HG03354 (cell line): ENCODE data around the gene MAJIN.

Experiments used
- ATAC-seq: cut with Tn5 transposase; IDR thresholded peaks from one replicate; pipeline ENCODE4 v1.9.1; 2021; ENCODE audit warnings: mild to moderate bottlenecking; ENCODE audit not compliant: unreplicated experiment, poor library complexity, severe bottlenecking

The MAJIN gene

DNA sequence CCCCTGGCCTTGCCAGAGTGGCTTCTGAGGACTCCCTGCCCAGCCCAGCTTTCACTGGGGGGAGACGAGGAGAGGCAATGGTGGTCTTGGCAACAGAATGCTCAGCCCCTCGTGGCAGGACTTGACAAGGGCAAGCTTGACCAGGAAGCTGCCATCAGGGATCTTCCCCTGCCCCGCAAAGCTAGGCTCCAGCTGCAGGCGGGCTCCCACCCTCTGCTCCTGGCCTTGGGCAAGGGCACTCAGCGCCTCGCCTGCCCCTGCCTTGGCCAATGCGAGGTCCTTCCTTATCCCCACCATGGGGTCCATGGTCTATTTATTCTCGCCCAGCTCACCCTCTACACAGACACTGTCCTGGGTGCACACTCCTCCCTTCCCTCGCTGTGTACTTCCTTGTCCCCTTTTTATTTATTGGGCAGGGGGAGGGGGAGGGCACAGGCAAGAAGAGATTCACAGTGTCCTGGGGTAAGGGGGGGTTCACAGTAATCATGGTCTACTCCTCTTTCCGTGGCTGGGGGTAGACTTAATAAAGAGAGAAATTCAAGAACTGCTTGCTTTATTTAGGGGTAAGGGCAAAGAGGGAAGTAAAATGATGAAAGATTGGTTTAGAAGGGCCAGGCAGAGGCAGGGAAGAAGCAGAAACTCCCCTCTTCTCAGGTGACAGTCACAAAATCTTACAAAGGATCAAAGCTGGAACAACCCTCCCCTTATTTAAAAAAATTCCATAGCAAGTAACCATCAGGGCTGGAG lies 37.8 kb downstream of the MAJIN start:
- ATAC-seq: no peak

DNA sequence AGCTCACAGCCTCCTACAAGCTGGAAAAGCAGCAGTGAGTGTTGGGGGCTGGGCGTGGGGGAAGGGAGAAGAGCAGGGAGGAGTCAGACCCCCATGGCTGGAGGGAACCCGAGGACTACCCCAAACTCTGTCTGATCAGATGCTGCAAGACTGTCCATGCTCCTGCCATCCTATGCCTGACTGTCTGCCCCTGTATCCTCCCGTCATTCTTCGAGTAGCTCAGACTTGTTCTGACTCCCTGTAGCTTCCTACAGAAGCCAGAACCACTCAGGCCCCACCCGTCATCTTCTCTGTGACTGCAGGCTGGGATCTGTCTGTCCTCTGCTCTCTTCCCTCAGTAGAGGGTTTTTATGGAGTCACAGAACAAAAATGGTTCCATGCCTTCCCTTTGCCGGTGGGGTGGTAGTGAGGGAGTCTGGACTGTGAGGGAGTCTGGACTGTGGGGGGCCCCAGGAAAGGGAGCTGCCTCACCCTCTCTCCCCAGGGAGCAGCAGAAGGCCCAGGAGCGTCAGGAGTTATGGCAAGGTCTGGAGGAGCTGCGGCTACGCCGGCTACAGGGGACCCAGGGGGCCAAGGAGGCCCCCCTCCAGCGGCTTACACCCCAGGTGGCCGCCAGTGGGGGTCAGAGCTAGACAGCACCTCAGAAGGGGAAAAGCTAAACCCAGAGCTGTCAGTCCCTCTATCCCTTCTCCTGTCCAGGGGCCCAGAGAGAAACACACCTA lies 38.5 kb downstream of the MAJIN start:
- no peak for ATAC-seq

GRCh38 chr11:64932324-64932723 lies 39.6 kb downstream of the MAJIN start:
- no peak for ATAC-seq

DNA sequence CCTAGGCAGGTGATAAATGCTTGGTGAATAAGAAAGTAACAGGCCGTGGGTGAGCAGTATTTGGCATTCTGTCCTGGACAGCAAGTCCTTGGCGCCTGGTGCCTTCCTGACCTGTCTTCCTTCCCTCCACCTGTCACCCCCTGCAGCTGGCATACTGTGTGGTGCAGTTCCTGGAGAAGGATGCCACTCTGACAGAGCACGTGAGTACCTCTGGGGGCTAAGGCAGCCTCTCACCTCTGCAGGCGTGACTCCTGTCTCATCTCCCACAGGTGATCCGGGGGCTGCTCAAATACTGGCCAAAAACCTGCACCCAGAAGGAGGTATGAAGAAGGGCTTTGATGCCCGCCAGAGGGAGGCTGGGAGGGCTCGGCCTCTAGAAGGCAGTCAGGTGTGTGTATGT lies 40.6 kb downstream of the MAJIN start:
- ATAC-seq: no peak

DNA sequence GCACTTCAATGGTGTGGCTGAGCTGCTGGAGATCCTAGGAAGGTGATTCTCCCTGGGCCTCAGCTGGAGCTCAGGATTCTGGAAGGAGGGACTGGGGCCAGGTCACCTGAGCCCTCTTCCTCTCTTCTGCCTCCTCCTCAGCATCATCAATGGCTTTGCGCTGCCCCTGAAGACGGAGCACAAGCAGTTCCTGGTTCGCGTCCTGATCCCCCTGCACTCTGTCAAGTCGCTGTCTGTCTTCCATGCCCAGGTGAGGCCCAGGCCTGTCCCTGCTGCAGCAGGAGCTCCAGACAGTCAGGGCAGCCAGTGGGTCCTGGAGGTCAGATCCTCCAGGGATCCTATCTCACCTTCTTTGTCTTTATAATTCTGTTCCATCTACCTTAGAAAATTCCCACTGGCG lies 41.6 kb downstream of the MAJIN start:
- no peak for ATAC-seq

- no peak for ATAC-seq
These were observed 42.3 kb downstream of the MAJIN start for GRCh38 chr11:64929625-64930024.

DNA sequence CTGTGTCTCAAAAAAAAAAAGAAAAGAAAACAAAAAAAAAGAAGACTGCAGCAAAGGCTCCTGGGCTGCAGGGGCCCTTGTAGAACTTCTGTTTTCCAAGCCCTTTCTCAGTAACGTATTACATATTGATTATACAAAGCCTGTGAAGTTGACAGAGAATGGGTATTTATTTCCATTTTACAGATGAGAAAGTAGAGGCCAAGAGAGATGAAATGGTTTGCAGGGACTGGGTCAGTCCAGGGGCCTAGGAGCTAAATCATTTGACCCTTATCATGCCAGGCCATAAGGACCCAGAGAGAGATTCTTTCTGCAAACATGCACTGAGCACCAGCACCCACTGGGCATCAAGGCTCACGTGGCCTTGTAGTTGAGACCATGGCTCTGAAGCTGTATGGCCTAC lies 43.0 kb downstream of the MAJIN start:
- no peak for ATAC-seq

DNA sequence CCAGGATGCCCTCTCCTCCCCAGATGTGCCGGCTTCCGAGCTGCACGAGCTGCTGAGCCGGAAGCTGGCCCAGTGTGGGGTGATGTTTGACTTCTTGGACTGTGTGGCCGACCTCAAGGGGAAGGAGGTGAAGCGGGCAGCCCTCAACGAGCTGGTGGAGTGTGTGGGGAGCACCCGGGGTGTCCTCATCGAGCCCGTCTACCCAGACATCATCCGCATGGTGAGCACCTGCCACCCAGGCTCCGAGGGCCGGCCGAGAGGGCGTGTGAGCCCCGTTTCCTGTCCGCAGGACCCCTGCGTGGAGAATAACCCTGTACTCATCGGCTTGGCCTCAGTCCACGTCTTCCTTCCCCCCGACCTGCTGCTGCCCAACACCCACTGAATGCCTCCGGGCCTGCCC lies 45.2 kb downstream of the MAJIN start:
- ATAC-seq: no peak

- no peak for ATAC-seq
These were observed 46.1 kb downstream of the MAJIN start for GRCh38 chr11:64925536-64926436.

DNA sequence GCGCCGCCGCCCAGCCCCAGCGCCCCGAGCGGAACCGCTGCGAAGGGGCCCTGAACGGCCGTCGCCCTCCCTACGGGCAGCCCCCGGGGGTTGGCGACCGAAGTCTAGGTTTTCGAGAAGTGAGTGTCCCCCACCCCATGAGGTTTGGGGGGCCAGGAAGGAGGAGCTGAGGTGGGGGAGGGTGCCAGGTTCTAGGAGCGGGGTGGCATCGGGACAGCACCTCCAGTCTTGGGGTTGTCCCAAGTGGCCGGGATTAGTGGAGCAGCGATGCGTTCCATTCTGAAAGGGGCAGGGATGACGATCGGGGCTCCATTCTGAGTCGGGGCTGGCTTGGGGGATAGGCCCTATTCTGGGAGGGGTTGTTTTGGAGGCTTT lies 47.0 kb downstream of the MAJIN start:
- no peak for ATAC-seq

DNA sequence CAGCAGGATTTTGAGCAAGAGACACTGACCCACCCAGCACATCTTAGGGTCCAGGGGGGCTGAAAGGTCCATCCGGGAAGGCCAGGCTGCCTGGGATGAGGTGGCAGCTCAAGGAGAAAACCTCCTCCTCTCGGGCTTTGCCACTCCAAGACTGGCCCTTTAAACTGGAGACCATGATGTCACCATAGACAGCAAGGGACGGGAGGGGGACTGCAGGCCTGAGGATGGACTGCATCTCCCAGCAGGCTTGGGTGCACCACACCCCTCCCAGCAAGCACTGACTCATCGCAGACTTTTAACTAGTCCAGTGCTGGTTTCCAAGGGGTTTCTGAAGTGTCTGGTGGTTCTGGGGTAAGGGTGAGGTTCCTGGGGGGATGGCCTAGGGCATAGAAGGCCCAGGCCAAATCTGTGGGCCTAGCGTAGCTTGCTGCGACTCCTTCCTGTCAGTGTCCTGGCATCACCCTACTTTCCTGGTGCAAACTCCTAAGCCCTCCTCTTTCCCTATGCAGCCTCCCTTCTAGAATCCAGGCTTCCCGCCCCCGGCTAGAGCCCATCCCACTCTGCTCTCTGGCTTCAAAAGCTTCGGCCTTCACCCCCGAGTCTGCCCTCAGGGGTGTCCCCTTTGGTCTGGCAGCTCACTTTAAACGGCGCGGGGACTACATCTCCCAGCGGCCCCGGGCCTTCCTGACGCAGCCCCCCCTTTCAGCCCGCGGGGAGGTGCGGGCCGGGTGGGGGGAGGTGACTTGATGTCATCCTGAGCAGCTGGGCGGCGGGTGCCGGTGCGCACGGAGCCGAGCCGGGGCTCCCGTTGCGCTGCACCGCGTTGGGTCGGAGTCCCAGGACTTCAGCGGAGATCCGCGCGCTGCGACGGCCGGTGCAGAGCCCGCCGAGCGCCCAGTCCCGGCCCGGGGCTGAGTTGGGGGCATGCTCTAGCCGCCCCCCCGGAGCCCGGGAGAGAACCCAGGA lies 47.7 kb downstream of the MAJIN start, which contains the start of gene PPP2R5B:
Gene PPP2R5B, plus strand, starts transcription at position 746 of the 966 bp plus-strand sequence. CDS start 1,046 bp downstream, outside the sequence.
- ATAC-seq: peak; percentile 87

DNA sequence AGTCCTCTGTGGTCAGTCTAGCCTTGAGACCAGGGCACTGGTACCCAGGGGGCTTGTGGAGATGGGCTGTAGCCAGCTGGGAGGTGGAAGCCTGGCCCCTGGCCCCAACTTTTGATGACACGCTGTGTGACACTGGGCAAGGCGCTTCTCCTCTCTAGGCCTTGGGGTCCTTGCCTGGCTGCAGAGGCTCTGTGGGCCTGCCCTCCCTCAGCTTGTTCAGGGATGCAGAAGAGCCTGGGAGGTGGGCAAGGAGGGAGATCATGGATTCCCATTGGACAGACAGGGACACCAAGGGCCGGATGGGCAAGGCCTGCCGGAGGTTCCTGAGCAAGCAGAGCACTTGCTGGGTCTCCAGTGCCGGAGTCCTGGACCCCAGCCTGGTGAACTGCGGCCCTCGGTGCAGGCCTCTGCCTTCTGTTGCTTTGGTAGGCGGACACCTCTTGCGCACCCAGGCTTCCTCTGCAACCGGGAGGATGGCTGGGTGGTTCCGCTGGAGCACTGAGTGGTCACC lies 48.7 kb downstream of the MAJIN start:
- no peak for ATAC-seq

DNA sequence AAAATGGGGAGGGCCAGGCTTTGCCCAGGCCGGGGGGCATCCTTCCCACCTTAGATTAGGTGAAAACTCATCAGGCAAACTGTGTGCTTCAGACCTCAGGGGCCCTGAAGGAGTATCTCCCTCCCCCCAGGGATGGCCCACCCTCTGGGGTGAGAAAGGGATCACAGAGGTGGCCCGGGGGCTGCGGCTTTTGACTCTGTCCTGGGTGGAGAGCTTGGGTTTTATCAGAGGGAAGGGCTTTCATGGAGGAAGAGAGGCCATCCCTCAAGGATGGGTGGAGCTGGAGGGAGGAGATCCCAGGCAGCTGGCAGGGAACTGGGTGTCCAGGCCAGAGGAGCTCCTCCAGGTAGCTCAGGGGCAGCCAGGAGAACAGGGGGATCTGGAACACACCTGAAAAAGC lies 50.5 kb downstream of the MAJIN start:
- ATAC-seq: no peak

GRCh38 chr11:64920124-64920523 lies 51.8 kb downstream of the MAJIN start:
- ATAC-seq: no peak

- ATAC-seq: no peak
These were observed 52.3 kb downstream of the MAJIN start for GRCh38 chr11:64919627-64920026.

GRCh38 chr11:64918017-64918416 lies 53.9 kb downstream of the MAJIN start:
- ATAC-seq: no peak

GRCh38 chr11:64917663-64917995 lies 54.3 kb downstream of the MAJIN start:
- ATAC-seq: no peak

- ATAC-seq: peak; percentile 96
These were observed 54.9 kb downstream of the MAJIN start, which contains the start of gene ATG2A for GRCh38 chr11:64916775-64917662. Gene ATG2A (minus strand): TSS chr11:64917209. CDS start chr11:64917135, 74 bp downstream.
